ENCODE measurements around the gene TOR3A. TPM values are rescaled to one million over a fixed set of nuclear protein-coding genes. Genes with fewer than 3 reads are reported as not detected.

Gene TOR3A
- total and polyA plus RNA-seq, 2 of the 8 experiments (the other 6 are each of a cell fraction or from before 2014, with no cell fraction given), result 15.3 to 21.4 TPM

DNA sequence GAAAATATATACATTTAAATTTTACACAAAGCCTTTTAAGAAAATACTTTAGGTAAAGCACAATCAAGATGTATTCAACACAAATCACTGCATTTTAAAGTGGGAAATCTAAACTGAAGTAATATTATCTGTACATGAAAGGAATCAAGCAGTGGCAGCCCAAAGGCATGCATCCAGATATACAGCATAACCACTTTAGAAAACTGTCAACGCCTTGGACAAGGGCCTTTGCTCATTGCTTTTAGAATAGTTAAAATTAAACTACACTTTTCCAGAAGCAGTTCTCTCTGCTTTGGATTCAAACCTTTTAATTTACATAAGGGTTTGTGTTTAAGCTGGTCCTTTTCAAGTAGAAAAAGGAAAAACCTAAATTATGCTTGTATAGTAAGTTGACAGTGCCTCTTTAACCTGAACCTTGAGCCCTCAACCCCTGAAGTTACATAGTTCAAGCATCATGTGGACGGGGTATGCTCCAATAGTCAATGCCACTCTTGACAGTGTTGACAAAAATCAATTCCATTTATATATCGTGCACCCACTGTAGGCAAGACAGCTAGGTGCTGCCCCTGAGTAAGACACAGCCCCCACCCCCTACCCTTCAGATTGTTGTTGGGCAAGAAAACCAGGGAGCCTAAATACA, 22.9 kb downstream of the TOR3A start:
- peak overlapping the region; percentile 12 for H4K5ac ChIP-seq (ENCODE audit: insufficient read length, low read depth, low read length)
- no peak overlapping the region for H2AK5ac ChIP-seq (ENCODE audit: low read depth, low read length)
- ChIA-PET POLR2A (ENCODE audit: partially characterized antibody) (no interaction called here), CTCF (ENCODE audit: partially characterized antibody) (interaction anchor here (0.6 to 4.9 kb wide), 21 partner anchors 9 to 381 kb away, joined by 3 to 41 read pairs (median 4); partner anchors contain the start of gene TOR3A)
- no peak overlapping the region for H2BK15ac ChIP-seq (ENCODE audit: low read length)
- H3K18ac ChIP-seq (ENCODE audit: extremely low read depth, low read length), result no peak overlapping the region
- peaks cover 0 to 17% (median 10%) of the 10 kb centered on the region in 4 experiments; a peak in 6 of 8 replicates for H3K36me3 ChIP-seq (ENCODE audit: control insufficient read depth in 2 of 4, insufficient read depth in 4 of 4, low read length in 3 of 4)
- H2BK12ac ChIP-seq (ENCODE audit: low read depth, low read length), result no peak overlapping the region
- H3K79me2 ChIP-seq (ENCODE audit: control insufficient read depth in 1 of 2, insufficient read depth in 2 of 2, low read length in 2 of 2), result no peaks in the 10 kb centered on the region
- no peaks in the 10 kb centered on the region; the same call in 1 of the 2 replicates for H3K23me2 ChIP-seq (ENCODE audit: low read depth, low read length)
- no peak overlapping the region for H3K4me3 ChIP-seq (ENCODE audit: extremely low read depth in 1 of 4, insufficient read depth in 2 of 4, low read depth in 3 of 4, low read length in 4 of 4)
- no peak overlapping the region for H3K14ac ChIP-seq (ENCODE audit: insufficient read length)
- no peaks in the 10 kb centered on the region for H3K9me3 ChIP-seq (ENCODE audit: insufficient read depth in 2 of 2, low read depth in 1 of 2, low read length in 1 of 2)
- 84% methylated on average over 3 of the region's 3 CpGs; no CpG with 5 or more reads in 1 of the 2 experiments for WGBS, 2 experiments (ENCODE audit: extremely low coverage in 1 of 2, insufficient coverage in 1 of 2, insufficient read length in 1 of 2, insufficient replicate concordance in 2 of 2, low coverage in 1 of 2, low lambda C conversion rate in 2 of 2, missing lambda C conversion rate in 1 of 2)
- no peak overlapping the region for H4K8ac ChIP-seq (ENCODE audit: extremely low read depth, insufficient read depth, low read length)
- peaks cover 0 to 1% (median 0%) of the 10 kb centered on the region in 4 experiments; a peak in 1 of 7 replicates for H3K4me1 ChIP-seq (replicated peaks in 1 of 4; ENCODE audit: control insufficient read depth in 3 of 4, insufficient read depth in 4 of 4, low read length in 3 of 4)
- no peak overlapping the region for H2BK120ac ChIP-seq (replicated peaks; ENCODE audit: low read depth, low read length)
- no peak overlapping the region for H3K4me2 ChIP-seq (ENCODE audit: insufficient read depth in 1 of 2, low read depth in 2 of 2, low read length in 2 of 2)
- DNase-seq (ENCODE audit: low read depth in 1 of 2, low spot score in 2 of 2) (no peak), FAIRE-seq (no peak)
- no peak overlapping the region for H4K91ac ChIP-seq (replicated peaks; ENCODE audit: insufficient read length, low read length)
- H4K20me1 ChIP-seq (replicated peaks in 1 of 2; ENCODE audit: control insufficient read depth in 1 of 2, insufficient read depth in 2 of 2, low read length in 2 of 2), result no peaks in the 10 kb centered on the region
- H3K27me3 ChIP-seq (replicated peaks in 1 of 4; ENCODE audit: control insufficient read depth in 3 of 4, extremely low read depth in 1 of 4, insufficient read depth in 3 of 4, low read length in 3 of 4), result no peaks in the 10 kb centered on the region
- no peak overlapping the region for H3K9ac ChIP-seq (replicated peaks in 1 of 4; ENCODE audit: extremely low read depth in 1 of 4, low read depth in 3 of 4, low read length in 3 of 4)
- no peak overlapping the region for H2AFZ ChIP-seq (ENCODE audit: low read length)
- H2BK20ac ChIP-seq (ENCODE audit: low read length), result no peak overlapping the region
- H3K23ac ChIP-seq (ENCODE audit: insufficient read length), result no peak overlapping the region
- no peaks in the 10 kb centered on the region for H3K79me1 ChIP-seq (ENCODE audit: low read depth, low read length)
- no peak overlapping the region for H2BK5ac ChIP-seq (ENCODE audit: low read depth, low read length)
- H3K4ac ChIP-seq (replicated peaks; ENCODE audit: insufficient read length, low read depth, low read length), result no peak overlapping the region
- no peak overlapping the region for H3K27ac ChIP-seq (ENCODE audit: low read depth, low read length)
- no peak overlapping the region for H3K56ac ChIP-seq (replicated peaks; ENCODE audit: insufficient read length, low read depth, low read length)
- no peak for TF ChIP-seq SUZ12 (IDR thresholded peaks at IDR 0.05; ENCODE audit: low read length)
- no peak for TF ChIP-seq SIN3A (conservative IDR thresholded peaks at IDR 0.05 in 1 of 2, IDR thresholded peaks at IDR 0.05 in 1 of 2; ENCODE audit: low read depth in 1 of 2, low read length in 2 of 2)
- no peak for TF ChIP-seq HDAC6 (IDR thresholded peaks at IDR 0.05; ENCODE audit: low read depth, low read length)
- TF ChIP-seq POLR2AphosphoS5 (IDR thresholded peaks at IDR 0.05; ENCODE audit: low read depth, low read length), result no peak
- no peak for TF ChIP-seq KDM4A (IDR thresholded peaks at IDR 0.05; ENCODE audit: low read depth, low read length, severe bottlenecking)
- TF ChIP-seq, protein P1, sequence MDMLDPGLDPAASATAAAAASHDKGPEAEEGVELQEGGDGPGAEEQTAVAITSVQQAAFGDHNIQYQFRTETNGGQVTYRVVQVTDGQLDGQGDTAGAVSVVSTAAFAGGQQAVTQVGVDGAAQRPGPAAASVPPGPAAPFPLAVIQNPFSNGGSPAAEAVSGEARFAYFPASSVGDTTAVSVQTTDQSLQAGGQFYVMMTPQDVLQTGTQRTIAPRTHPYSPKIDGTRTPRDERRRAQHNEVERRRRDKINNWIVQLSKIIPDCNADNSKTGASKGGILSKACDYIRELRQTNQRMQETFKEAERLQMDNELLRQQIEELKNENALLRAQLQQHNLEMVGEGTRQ (IDR thresholded peaks at IDR 0.05; ENCODE audit: low read length), result no peak
- TF ChIP-seq, protein P2, sequence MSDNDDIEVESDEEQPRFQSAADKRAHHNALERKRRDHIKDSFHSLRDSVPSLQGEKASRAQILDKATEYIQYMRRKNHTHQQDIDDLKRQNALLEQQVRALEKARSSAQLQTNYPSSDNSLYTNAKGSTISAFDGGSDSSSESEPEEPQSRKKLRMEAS (IDR thresholded peaks at IDR 0.05), result no peak
- no peak for TF ChIP-seq POLR2A (IDR thresholded peaks at IDR 0.05; ENCODE audit: control extremely low read depth in 1 of 2, low read depth in 2 of 2, low read length in 2 of 2)
- TF ChIP-seq ZNF274 (IDR thresholded peaks at IDR 0.05; ENCODE audit: borderline replicate concordance, extremely low read depth, low read length), result no peak
- no peak for TF ChIP-seq SP2 (IDR thresholded peaks at IDR 0.05; ENCODE audit: low read length)
- TF ChIP-seq CTBP2 (IDR thresholded peaks at IDR 0.05; ENCODE audit: borderline replicate concordance, insufficient read depth, insufficient read length, low read length), result no peak
- no peak for TF ChIP-seq GTF2F1 (IDR thresholded peaks at IDR 0.05; ENCODE audit: borderline replicate concordance, low read depth, low read length)

All from H1 (cell line).